ENCODE results near the gene PTPRG.

DNA sequence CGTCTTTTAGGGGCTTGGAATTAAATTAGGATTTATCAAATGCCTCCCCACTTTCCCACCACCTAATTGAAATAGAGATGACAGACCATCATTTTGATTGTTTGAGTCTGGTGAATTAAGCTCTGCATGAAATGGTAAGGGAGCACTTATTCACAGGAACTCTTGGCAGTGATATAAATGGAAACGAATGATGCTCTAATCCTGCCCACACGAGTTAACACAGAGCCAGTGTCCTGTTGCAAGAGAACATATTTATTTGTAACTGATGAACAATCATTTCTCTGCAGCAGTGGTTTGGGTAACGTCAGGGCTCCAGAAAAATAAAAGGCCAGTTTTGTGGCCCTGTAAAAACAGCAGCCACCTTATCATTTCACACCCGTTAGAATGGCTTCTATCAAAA lies 648.6 kb downstream of the PTPRG start:
- TF ChIP-seq, protein P1, sequence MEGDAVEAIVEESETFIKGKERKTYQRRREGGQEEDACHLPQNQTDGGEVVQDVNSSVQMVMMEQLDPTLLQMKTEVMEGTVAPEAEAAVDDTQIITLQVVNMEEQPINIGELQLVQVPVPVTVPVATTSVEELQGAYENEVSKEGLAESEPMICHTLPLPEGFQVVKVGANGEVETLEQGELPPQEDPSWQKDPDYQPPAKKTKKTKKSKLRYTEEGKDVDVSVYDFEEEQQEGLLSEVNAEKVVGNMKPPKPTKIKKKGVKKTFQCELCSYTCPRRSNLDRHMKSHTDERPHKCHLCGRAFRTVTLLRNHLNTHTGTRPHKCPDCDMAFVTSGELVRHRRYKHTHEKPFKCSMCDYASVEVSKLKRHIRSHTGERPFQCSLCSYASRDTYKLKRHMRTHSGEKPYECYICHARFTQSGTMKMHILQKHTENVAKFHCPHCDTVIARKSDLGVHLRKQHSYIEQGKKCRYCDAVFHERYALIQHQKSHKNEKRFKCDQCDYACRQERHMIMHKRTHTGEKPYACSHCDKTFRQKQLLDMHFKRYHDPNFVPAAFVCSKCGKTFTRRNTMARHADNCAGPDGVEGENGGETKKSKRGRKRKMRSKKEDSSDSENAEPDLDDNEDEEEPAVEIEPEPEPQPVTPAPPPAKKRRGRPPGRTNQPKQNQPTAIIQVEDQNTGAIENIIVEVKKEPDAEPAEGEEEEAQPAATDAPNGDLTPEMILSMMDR (conservative IDR thresholded peaks at IDR 0.05; ENCODE audit: low read length), result no peak
- TF ChIP-seq EZH2phosphoT487 (IDR thresholded peaks at IDR 0.05; ENCODE audit: borderline replicate concordance, low read depth, low read length), result no peak
